Mesenteric fat pad (tissue), 1 donor: ENCODE measurements around the gene RNFT2. TPM values are rescaled to one million over a fixed set of nuclear protein-coding genes. Genes with fewer than 3 reads are reported as not detected.

Source experiments
- DNase-seq: peaks from one replicate; pipeline ENCODE4 v3.0.0-alpha.2; 2020; ENCODE audit warnings: low spot score
- total RNA-seq: library from RNA; stranded (reverse); fragmentation: NEBNext Ultra II Directional; extraction: Animal tissue kit (Norgen Biotek cat#: 25700); gene quantifications from one replicate; pipeline ENCODE4 v1.2.1, GENCODE V29; 2021
- donor health status: DM: yes; HTN: yes; CAD: no.

RNFT2 gene
- total RNA-seq, 1 donor from 2014 or later = 2.1 TPM

GRCh38 chr12:116901612-116902011 lies 163.5 kb downstream of the RNFT2 start:
- DNase-seq = no peak

Other genes with a start within 250 kb of the RNFT2 start
- 1.1 TPM for gene MAP1LC3B2, start 178.9 kb upstream of the RNFT2 start, total RNA-seq
- gene SPRING1, start 246 bp upstream of the RNFT2 start, total RNA-seq = 21.5 TPM
- not detected for gene HRK, start 143.1 kb downstream of the RNFT2 start, total RNA-seq
- 12.8 TPM for gene FBXW8, start 172.6 kb downstream of the RNFT2 start, total RNA-seq